ENCODE data around the gene SARM1.
A peak's percentile ranks its signal among the peaks of the same experiment; 100 is the strongest.

SARM1 gene

DNA sequence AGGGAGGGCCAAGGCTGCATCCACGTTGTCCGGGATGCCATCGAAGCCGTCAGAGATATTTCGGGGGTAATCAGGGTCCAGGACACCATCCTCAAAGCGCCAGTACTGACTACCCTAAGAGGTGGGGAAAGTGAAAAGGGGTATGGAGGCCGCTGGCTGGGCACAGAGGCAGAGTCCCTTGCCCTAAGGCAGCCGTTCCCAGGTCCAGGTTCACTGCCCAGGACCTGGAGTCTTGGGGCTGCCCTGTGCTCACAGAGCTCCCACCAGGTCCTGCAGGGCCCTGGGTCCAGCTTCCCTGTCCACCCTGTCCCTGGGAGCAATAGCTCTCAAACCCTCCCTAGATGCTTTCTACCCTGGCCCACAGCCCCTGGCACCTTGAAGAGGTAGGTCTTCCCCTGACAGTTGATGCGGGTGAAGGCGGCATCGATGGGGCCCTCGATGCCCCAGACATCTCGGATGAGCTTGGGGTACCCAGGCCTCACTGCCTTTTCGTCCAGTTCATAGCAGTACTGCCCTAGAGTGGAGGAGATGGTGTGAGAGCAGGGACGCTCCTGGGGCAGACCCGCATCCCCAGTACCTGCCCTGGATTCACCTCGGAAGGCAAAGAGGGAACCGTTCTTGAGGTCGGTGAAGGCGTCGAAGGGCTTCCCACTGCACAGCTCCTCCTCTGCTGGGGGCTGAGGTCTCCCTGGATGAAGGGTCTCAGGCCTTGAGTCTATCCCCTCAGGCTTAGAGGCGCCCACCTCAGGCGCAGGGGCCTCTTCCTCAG lies 2.4 kb upstream of the SARM1 start:
- no peak for DNase-seq (ENCODE audit: low read depth in 2 of 2)

DNA sequence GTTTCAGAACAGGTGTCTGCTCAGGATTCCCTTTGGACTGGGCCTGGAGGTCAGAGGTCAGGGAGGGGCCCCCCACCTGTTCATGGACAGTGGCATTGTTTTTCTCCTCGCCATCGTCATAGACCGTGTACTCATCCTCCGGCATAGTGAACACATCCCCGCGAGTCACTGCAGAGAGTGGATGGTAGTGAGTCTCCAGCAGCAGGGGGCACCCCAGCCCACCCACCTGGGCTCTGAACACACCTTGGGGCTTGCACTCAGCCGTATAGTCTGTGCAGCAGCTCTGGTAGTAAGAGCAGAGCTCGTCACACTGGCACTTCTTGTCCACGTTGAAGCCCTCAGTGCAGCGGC lies 1.8 kb upstream of the SARM1 start:
- DNase-seq (ENCODE audit: low read depth in 2 of 2), result no peak

DNA sequence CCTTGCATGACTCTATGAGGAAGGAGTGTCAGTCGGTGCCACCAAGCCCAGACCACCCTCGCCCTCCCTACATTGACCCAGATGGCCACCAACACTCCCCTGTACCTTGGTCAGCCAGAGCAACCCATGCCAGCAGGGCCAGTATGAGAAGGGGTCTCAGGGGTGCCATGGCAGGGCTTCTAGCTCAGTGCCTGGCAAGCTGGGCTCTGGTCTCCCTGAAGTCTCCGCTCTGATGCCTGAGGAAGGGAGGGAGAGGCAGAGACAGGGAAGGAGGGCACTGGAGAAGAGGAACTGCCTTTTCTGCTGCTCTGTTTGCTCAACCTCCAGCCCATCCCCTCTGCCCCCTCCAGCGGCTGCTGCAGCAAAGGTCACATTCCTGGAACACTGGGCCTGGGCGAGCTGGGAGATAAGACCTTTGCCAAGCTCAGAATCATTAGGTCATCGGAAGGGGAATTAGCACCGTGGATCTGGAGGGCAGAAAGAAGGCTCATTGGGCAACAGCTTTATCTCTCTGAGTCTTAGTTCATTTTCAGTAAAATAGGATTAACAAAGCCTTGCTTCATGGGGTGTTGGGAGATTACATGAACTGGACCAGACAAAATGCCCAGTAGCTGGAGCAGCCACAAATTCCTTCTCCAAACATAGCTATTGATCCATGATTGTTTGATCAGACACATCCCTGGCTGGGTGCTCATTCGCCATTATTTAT lies 1.3 kb upstream of the SARM1 start, which contains the start of gene VTN:
Gene VTN (minus strand): TSS at position 273 of the 709 bp plus-strand sequence. CDS start 104 bp downstream, at position 169.
- no peak for DNase-seq (ENCODE audit: low read depth in 2 of 2)

DNA sequence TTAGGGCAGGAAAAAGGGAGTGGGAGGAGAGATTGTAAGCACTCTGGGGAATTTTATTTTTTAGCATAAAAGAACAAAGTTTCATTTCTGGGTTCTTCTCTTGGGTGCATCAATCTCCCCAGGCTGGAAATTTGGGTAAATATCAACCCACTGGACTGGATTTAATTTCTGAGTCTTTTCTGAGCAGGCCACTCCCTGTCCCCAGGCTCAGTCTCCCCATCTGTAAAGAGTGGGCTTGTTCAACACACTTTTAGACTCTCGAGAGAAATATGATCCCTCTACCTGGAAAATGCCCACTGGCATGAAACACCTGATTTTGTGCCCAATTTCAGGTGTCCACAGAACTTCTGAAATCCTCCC lies 770 bp upstream of the SARM1 start:
- DNase-seq (ENCODE audit: low read depth in 2 of 2), result no peak

- DNase-seq (ENCODE audit: low read depth in 2 of 2), result no peak
These were observed 880 bp downstream of the SARM1 start for GRCh38 chr17:28372203-28372944.

GRCh38 chr17:28372945-28373274 lies 1.4 kb downstream of the SARM1 start:
- no peak for DNase-seq (ENCODE audit: low read depth in 2 of 2)

- no peak for DNase-seq (ENCODE audit: low read depth in 2 of 2)
These were observed 8.6 kb downstream of the SARM1 start for GRCh38 chr17:28379814-28380801.

GRCh38 chr17:28381141-28381825 lies 9.8 kb downstream of the SARM1 start:
- no peak for DNase-seq (ENCODE audit: low read depth in 2 of 2)

DNA sequence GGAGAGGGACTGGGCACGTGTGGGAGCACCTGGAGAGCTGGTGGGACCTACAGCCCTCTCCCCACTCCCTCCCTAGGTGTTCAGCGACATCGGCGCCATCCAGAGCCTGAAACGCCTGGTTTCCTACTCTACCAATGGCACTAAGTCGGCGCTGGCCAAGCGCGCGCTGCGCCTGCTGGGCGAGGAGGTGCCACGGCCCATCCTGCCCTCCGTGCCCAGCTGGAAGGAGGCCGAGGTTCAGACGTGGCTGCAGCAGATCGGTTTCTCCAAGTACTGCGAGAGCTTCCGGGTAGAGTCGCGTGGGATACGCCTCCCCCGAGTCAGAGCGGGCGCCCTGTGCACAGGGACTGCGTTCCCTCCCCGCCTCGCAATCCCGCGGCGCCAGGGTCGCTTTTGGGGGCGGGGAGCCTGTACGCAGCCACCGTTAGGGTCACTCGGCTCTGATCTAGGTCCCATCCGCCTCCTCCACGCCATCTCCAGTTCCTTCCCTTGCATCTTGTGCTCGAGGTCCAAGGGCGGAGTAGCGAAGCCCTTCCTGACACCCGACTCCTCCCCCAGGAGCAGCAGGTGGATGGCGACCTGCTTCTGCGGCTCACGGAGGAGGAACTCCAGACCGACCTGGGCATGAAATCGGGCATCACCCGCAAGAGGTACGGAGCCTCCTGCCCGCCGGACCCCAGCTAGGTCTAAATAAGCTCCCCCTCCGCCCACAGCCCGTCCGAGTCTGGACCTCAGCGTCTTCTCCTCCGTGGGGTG lies 13.0 kb downstream of the SARM1 start:
- peak; percentile 24 to 43 for DNase-seq (ENCODE audit: low read depth in 2 of 2)

DNA sequence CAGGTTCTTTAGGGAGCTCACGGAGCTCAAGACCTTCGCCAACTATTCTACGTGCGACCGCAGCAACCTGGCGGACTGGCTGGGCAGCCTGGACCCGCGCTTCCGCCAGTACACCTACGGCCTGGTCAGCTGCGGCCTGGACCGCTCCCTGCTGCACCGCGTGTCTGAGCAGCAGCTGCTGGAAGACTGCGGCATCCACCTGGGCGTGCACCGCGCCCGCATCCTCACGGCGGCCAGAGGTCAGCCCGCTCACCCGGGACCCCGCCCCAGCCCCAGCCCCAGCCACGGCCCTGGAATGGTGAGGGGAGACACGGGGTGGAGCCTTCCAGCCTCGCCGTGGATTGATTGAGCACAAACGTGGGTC lies 13.5 kb downstream of the SARM1 start:
- DNase-seq (ENCODE audit: low read depth in 2 of 2), result no peak

GRCh38 chr17:28385406-28385805 lies 13.9 kb downstream of the SARM1 start:
- no peak for DNase-seq (ENCODE audit: low read depth in 2 of 2)

DNA sequence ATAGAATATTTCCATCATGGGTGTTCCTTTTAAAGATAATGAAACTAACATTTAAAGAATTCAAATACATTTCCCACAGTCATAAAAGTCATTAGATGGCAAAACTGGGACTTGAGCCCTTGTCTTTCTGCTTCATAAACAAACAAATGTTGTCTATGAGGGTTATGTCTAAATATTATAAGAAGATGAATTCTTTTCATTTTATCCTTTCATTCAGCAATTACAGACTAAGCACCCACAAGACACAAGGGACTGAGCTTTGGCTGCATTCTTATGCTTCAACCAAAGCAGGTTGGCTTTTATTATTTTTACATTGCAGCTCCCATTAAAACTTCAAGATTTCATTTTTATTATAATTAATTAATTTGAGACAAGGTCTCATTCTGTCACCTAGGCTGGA lies 14.9 kb downstream of the SARM1 start:
- no peak for DNase-seq (ENCODE audit: low read depth in 2 of 2)

- DNase-seq (ENCODE audit: low read depth in 2 of 2), result no peak
These were observed 16.6 kb downstream of the SARM1 start for GRCh38 chr17:28388106-28388505.

GRCh38 chr17:28390141-28390540 lies 18.6 kb downstream of the SARM1 start:
- DNase-seq (ENCODE audit: low read depth in 2 of 2), result no peak

DNA sequence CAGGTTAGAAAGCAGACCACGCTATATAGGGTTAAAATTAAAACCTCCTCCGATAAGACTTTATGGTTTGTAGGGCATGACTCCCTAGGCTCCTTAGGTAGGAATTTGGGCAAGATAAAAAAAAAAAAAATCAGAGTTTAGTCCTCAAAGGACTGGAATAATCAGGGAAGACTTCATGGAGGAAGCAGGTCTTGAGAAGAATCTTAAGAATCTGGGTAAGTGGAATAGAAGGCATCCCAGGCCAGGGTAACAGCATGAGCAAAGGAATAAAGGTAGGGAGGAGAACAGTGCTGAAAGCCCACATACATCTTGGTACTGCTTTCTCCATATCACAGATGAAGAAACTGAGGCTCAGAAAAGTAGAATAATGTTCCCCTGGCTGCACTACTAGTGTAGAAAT lies 19.1 kb downstream of the SARM1 start:
- no peak for DNase-seq (ENCODE audit: low read depth in 2 of 2)

- no peak for DNase-seq (ENCODE audit: low read depth in 2 of 2)
These were observed 19.5 kb downstream of the SARM1 start for GRCh38 chr17:28390984-28391383.

GRCh38 chr17:28391401-28391800 lies 19.9 kb downstream of the SARM1 start:
- DNase-seq (ENCODE audit: low read depth in 2 of 2), result no peak

DNA sequence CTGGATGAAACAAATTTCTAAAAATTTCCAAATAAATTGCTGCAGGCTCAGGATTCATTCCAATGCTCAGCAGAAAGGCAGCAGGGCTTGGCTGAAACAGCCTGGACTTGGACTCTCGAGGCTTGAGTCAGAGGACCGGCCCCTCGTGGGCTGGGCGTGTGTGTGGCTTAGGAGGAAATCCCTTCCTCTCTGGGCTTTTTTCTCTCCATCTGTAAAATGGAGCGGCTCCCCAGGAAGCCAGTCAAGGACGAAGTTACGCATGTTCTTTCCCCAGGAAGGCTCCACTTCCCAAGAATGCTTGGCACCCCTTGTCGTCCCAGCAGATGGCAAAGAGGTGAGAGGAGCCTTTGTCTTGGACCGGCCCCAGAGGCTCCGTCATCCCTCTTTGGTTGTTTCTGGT lies 21.0 kb downstream of the SARM1 start:
- no peak for DNase-seq (ENCODE audit: low read depth in 2 of 2)

GRCh38 chr17:28394337-28395116 lies 23.0 kb downstream of the SARM1 start:
- DNase-seq (ENCODE audit: low read depth in 2 of 2), result no peak

DNA sequence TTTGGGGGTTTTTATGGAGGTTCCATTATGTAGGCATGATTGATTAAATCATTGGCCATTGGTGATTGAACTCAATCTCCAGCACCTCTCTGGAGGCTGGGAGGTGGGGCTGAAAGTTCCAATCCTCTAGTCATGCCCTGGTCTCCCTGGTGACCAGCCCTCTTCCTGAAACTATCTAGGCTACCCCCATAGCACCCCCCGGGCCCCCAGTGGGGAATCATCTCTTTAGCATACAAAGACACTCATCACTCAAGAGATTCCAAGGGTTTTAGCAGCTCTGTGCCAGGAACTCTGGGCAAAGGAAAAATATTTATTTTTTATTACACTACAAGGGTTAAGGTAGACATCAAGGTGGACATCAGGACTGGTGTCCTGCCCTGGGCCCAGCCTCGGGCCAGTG lies 23.9 kb downstream of the SARM1 start:
- DNase-seq (ENCODE audit: low read depth in 2 of 2), result no peak

All from activated CD8-positive, alpha-beta memory T cell treated with anti-CD3 and anti-CD28 coated beads for 4 hours (primary cell).